Ovary (tissue), 9 donors: ENCODE measurements around the gene ACSM2A. TPM values are rescaled to one million over a fixed set of nuclear protein-coding genes. Genes with fewer than 3 reads are reported as not detected.
"Not testable (repeated sequence)": the region's sequence is repeated elsewhere in the genome, so short reads cannot be mapped to it uniquely, and the experiment has no call there.

Experiments used
- DNase-seq, 5 donors: peaks; one replicate each; pipeline ENCODE4 v3.0.0-alpha.2; 2019 to 2020
- H3K27ac ChIP-seq, 2 donors: fragments of 200-600 bp; one replicate each; pipeline versions ENCODE4 v1.5.1 to v1.8.0; 2019 to 2022
- H3K27me3 ChIP-seq: fragments of 200-600 bp; one replicate; pipeline ENCODE4 v1.8.0; 2022
- H3K36me3 ChIP-seq: fragments of 200-600 bp; sonication (generic); one replicate; pipeline ENCODE4 v1.5.1; 2019
- H3K4me1 ChIP-seq: one replicate; pipeline ENCODE4 v1.8.1; 2013; ENCODE audit warnings: mild to moderate bottlenecking, moderate library complexity; ENCODE audit not compliant: insufficient read depth
- H3K4me3 ChIP-seq: fragments of 200-600 bp; sonication (generic); one replicate; pipeline ENCODE4 v1.5.1; 2017
- H3K9me3 ChIP-seq, 2 donors: fragments of 200-600 bp in 1 of 2; sonication (generic) in 1 of 2; one replicate each; pipeline versions ENCODE4 v1.5.1 to v1.8.1; 2013 to 2019; ENCODE audit warnings: mild to moderate bottlenecking in 1 of 2, moderate library complexity in 1 of 2
- EP300 ChIP-seq: sonication (generic); formaldehyde crosslinking; IDR thresholded peaks from one replicate; pipeline ENCODE4 v1.6.1; 2017; ENCODE audit warnings: antibody characterized with exemption
- POLR2A ChIP-seq: fragments of 450-650 bp; IDR thresholded peaks from one replicate; pipeline ENCODE4 v1.6.1; 2017; ENCODE audit warnings: antibody characterized with exemption, mild to moderate bottlenecking, moderate library complexity
- WGBS, 3 donors: extraction: QIAGEN DNeasy Blood & Tissue Kit in 1 of 3; methylation state at CpG; one replicate each; pipeline versions ENCODE4 v1.1.5 to v1.1.7; 2013 to 2017; 5-methylcytosine and 5-hydroxymethylcytosine counted together
- intact Hi-C, 4 donors: fragments of 100-400 bp; cut with DNase I; formaldehyde crosslinking; loops; one replicate each; pipeline versions ENCODE4 v1.11.0 to v1.15.1; 2022 to 2023
- polyA plus RNA-seq, 2 donors: library from polyadenylated mRNA; stranded (reverse); fragments of 200-250 nt in 1 of 2; fragments of 350-450 nt in 1 of 2; fragmentation: Illumina TruSeq in 1 of 2; extraction: RNeasy Lipid Tissue Mini Kit (QIAGEN cat#74804) in 1 of 2; gene quantifications; one replicate each; pipeline ENCODE4 v1.2.3, GENCODE V29; 2013 to 2014
- total RNA-seq, 7 donors: library from RNA; depleted of rRNA in 2 of 7; stranded (reverse); fragments of >200 nt in 2 of 7; fragmentation: NEBNext Ultra II Directional in 3 of 7; extraction: Animal tissue kit (Norgen Biotek cat#: 25700) in 3 of 7; gene quantifications; one replicate each; pipeline versions ENCODE4 v1.1.0 to v1.2.4, GENCODE V29; 2016 to 2023
- TF ChIP-seq, protein P1 (sequence below), 3 donors: fragments of 450-650 bp in 2 of 3; fragments of 200-600 bp in 1 of 3; IDR thresholded peaks; one replicate each; pipeline versions ENCODE4 v1.5.1 to v1.8.0; 2016 to 2022; ENCODE audit warnings: antibody characterized with exemption in 3 of 3, mild to moderate bottlenecking in 1 of 3
- donor health status: DM: no; HTN: no; CAD: no; lungs with moderate emphysema.
- donor health status: DM: no; HTN: no; CAD: no.
- donor health status: Bipolar disorder and iron deficiency.
- donor health status: DM: yes; HTN: yes; CAD: no.
- donor health status: DM: no; HTN: no; CAD: no.
- donor health status: DM: yes; HTN: yes; CAD: no.

ACSM2A gene
- total and polyA plus RNA-seq, 9 donors = 0.05 to 0.54 (median 0.30) TPM; not detected in 5

DNA sequence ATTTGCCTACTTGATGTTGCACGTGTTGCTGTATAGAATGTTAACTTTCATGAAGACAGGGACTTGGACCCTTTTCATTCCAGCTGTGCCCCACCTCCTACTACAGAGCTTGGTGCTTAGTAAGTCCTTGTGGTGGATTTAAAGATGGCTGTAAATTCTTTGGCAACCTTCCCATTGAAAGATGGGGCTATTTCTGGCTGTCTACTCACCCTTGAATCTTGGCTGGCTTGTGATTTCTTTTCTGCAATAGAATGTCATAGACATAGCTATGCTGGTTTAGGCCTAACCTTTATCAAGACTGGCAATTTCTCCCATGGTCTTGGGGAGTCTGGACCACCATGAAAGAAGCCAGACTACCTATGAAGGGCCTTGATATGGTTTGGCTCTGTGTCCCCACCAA is 59.0 kb downstream of the ACSM2A start:
- no peaks in the 10 kb centered on the region for H3K9me3 ChIP-seq
- TF ChIP-seq, protein P1, sequence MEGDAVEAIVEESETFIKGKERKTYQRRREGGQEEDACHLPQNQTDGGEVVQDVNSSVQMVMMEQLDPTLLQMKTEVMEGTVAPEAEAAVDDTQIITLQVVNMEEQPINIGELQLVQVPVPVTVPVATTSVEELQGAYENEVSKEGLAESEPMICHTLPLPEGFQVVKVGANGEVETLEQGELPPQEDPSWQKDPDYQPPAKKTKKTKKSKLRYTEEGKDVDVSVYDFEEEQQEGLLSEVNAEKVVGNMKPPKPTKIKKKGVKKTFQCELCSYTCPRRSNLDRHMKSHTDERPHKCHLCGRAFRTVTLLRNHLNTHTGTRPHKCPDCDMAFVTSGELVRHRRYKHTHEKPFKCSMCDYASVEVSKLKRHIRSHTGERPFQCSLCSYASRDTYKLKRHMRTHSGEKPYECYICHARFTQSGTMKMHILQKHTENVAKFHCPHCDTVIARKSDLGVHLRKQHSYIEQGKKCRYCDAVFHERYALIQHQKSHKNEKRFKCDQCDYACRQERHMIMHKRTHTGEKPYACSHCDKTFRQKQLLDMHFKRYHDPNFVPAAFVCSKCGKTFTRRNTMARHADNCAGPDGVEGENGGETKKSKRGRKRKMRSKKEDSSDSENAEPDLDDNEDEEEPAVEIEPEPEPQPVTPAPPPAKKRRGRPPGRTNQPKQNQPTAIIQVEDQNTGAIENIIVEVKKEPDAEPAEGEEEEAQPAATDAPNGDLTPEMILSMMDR (IDR thresholded peaks at IDR 0.05) = no peak
- TF ChIP-seq EP300 (no peak), POLR2A (no peak)
- WGBS, 3 donors = 32 to 56% (median 47%) methylated on average over 1 of the region's 1 CpG
- no peaks in the 10 kb centered on the region for H3K27me3 ChIP-seq
- no peak overlapping the region for H3K27ac ChIP-seq
- no peaks in the 10 kb centered on the region for H3K4me1 ChIP-seq
- DNase-seq = no peak
- intact Hi-C loops = no loop called here
- H3K4me3 ChIP-seq = no peak overlapping the region
- no peaks in the 10 kb centered on the region for H3K36me3 ChIP-seq

DNA sequence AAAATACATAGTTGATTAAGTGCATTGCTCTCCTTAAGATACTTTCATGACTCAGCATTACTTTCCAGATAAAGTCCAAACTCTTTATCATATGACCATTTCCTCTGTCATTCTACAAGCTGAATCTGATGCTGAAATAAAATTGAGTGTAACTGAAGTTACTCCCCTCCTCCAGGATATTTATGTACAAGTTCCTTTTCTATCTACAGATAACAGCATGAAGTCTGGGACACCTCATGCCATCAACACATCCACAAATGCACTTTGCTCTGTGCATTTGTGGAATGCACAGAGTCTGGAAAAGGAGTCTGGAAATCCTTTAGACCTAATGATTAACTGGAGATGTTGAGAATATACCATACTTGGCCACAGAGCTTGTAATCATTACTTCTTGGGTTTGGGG is 64.4 kb downstream of the ACSM2A start:
- Histone ChIP-seq H3K36me3 (no peaks in the 10 kb centered on the region), H3K27me3 (no peaks in the 10 kb centered on the region), H3K9me3 (no peaks in the 10 kb centered on the region), H3K4me1 (no peaks in the 10 kb centered on the region), H3K27ac (no peak overlapping the region), H3K4me3 (no peak overlapping the region)
- no peak for DNase-seq
- intact Hi-C loops = no loop called here
- TF ChIP-seq EP300 (no peak), POLR2A (no peak)
- TF ChIP-seq, protein P1 (IDR thresholded peaks at IDR 0.05) = no peak

DNA sequence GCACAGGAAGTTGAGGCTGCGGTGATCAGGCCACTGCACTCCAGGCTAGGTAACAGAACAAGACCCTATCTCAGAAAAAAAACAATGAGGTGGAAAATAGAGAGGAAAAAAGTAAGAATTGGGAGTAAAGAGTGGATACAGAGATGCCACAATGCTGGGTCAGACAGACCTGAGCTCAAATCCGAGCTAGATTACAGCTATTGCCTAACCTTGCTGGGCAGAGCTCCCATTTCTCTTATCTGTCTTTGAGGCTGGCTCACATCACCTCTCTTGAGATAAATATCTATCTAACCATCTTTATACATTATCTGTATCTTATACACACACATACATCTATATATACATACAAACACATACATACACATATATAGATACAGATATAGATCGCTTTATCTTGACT is 65.8 kb downstream of the ACSM2A start:
- TF ChIP-seq, protein P1 (IDR thresholded peaks at IDR 0.05) = no peak
- TF ChIP-seq EP300 = no peak
- TF ChIP-seq POLR2A = no peak
- H3K4me1 ChIP-seq = no peaks in the 10 kb centered on the region
- DNase-seq = no peak
- 61 to 80% (median 76%) methylated on average over 3 of the region's 3 CpGs for WGBS, 3 donors
- H3K4me3 ChIP-seq = no peak overlapping the region
- H3K36me3 ChIP-seq = no peaks in the 10 kb centered on the region
- no peak overlapping the region for H3K27ac ChIP-seq
- H3K9me3 ChIP-seq = no peaks in the 10 kb centered on the region
- intact Hi-C loops = no loop called here
- no peaks in the 10 kb centered on the region for H3K27me3 ChIP-seq

DNA sequence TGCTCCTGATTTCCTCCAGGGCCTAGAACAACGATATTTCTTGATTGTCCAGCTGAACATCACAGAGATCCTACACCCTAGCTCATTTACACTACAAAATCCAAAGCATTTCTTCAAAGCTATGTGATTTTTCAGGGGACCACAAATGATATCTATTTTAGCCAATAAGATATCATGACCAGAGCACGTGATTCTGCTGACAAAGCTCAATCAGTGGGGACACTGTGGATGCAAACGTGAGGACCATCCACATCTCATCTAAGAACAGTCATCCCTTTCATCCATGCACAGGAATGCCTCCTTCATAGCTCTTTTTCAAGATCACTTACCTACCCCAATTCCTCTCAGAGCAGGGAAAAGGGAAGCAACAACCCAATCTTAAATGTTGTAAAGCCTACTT is 67.9 kb downstream of the ACSM2A start:
- Histone ChIP-seq H3K9me3 (no peaks in the 10 kb centered on the region), H3K27ac (no peak overlapping the region), H3K27me3 (no peaks in the 10 kb centered on the region), H3K4me3 (no peak overlapping the region), H3K36me3 (no peaks in the 10 kb centered on the region), H3K4me1 (no peaks in the 10 kb centered on the region)
- DNase-seq = no peak
- 53 to 61% (median 56%) methylated on average over 3 of the region's 3 CpGs for WGBS, 3 donors
- TF ChIP-seq EP300 (no peak), POLR2A (no peak)
- TF ChIP-seq, protein P1 (IDR thresholded peaks at IDR 0.05) = no peak
- intact Hi-C loops = no loop called here

DNA sequence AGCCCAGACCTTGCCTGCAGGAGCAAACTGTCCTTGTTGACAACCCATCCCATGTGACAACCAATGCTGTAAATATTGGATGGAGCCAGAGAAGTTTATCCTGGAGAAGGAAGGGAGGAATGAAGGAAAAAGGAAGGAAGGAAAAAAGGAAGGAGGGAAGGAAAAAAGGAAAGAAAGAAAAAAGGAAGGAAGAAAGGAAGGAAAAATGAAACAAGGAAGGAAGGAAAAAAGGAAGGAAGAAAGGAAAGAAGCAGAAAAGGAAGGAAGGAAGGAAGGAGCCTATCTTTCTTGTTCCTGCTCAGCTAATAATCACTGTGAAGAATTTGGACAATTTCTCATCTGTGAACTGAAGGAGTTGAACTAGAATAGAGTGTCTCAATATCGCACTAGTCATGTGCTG is 68.8 kb downstream of the ACSM2A start:
- Histone ChIP-seq H3K4me1 (no peaks in the 10 kb centered on the region), H3K27me3 (no peaks in the 10 kb centered on the region), H3K36me3 (no peaks in the 10 kb centered on the region), H3K4me3 (no peak overlapping the region), H3K27ac (no peak overlapping the region), H3K9me3 (no peaks in the 10 kb centered on the region)
- DNase-seq = no peak
- WGBS, 3 donors = 72 to 86% (median 82%) methylated on average over 1 of the region's 1 CpG
- TF ChIP-seq, protein P1 (IDR thresholded peaks at IDR 0.05) = no peak
- TF ChIP-seq EP300 = no peak
- no peak for TF ChIP-seq POLR2A
- intact Hi-C loops = no loop called here

DNA sequence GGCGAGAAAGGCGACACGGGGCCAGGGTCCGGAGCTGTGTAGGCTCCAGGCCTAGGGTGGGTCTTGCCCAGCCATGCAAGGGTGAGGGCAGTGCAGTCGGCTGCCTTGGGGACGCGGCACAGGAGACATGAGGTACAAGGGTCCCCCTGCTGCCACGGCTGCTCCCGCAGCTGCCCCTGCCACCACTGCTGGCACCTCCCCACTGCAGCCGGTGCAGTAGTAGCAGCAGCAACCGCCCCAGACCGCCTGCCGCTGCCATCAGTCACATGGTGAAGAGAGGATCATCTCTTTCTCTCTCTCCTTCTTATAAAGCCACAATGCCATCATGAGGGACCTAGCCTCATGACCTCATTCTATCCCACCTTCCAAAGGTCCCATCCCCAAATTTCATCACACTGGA is 80.5 kb downstream of the ACSM2A start:
- DNase-seq, H3K4me1 ChIP-seq, H3K9me3 ChIP-seq, intact Hi-C loops, H3K27me3 ChIP-seq, H3K4me3 ChIP-seq, H3K27ac ChIP-seq, H3K36me3 ChIP-seq: not testable (repeated sequence)
- WGBS, 3 donors = no CpG with 5 or more reads among the region's 13 CpGs

DNA sequence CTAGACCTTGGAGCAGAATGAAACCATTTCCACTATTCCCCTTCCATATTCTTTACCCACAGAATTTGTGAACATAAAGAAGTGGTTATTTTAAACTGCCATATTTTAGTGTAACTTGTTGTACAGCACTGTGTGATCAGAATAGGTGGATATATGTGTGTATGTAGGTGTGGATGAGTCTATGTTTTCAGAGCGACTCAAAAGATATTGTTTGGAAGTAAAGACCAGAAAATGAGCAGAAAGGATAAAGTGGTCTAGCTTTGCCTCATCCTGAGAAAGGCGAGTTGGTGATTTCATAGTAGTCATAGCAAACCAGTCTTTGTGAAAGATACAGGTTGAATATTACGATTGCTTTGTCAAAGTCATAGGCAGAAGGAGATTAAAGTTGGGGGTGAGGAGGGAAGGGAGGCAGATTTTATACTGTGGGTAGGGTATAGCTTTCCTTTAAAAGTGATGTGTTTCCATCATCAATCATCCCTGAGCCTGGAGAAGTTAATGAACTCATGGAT is 81.0 kb downstream of the ACSM2A start:
- H3K27me3 ChIP-seq, intact Hi-C loops, H3K4me1 ChIP-seq, H3K27ac ChIP-seq, H3K9me3 ChIP-seq, H3K4me3 ChIP-seq, DNase-seq, H3K36me3 ChIP-seq: not testable (repeated sequence)
- WGBS, 3 donors = no CpG with 5 or more reads among the region's 3 CpGs
